ENCODE data around the gene EXD3. TPM values are rescaled to one million over a fixed set of nuclear protein-coding genes. Genes with fewer than 3 reads are reported as not detected.

The EXD3 gene
- total RNA-seq, 1 donor from 2014 or later, result 9.2 TPM

- no peaks in the 10 kb centered on the region for H3K9me3 ChIP-seq (replicated peaks)
- peaks cover 42% of the 10 kb centered on the region for H3K36me3 ChIP-seq
- no peak for DNase-seq
- TF ChIP-seq CTCF (IDR thresholded peaks at IDR 0.05; ENCODE audit: borderline replicate concordance), result no peak
- intact Hi-C loops (cut with micrococcal nuclease), result no loop called here
- peaks cover 91% of the 10 kb centered on the region for H3K4me1 ChIP-seq
- H3K4me3 ChIP-seq, result no peak overlapping the region
- peak overlapping the region; percentile 73 for H3K27ac ChIP-seq (replicated peaks)
- H3K27me3 ChIP-seq (ENCODE audit: low read depth), result no peaks in the 10 kb centered on the region
Observed at GRCh38 chr9:137271696-137272076, 151.3 kb downstream of the EXD3 start.

GRCh38 chr9:137270929-137271695, 151.8 kb downstream of the EXD3 start:
- Histone ChIP-seq H3K36me3 (peaks cover 47% of the 10 kb centered on the region), H3K4me3 (no peak overlapping the region), H3K4me1 (peaks cover 89% of the 10 kb centered on the region), H3K27me3 (ENCODE audit: low read depth) (no peaks in the 10 kb centered on the region), H3K27ac (replicated peaks) (peak overlapping the region; percentile 73), H3K9me3 (replicated peaks) (no peaks in the 10 kb centered on the region)
- no peak for TF ChIP-seq CTCF (IDR thresholded peaks at IDR 0.05; ENCODE audit: borderline replicate concordance)
- intact Hi-C loops (cut with micrococcal nuclease), result no loop called here
- no peak for DNase-seq

GRCh38 chr9:137269231-137269772, 153.7 kb downstream of the EXD3 start:
- H3K4me3 ChIP-seq, result peak overlapping the region; percentile 56
- peak overlapping the region; percentile 86 for H3K27ac ChIP-seq (replicated peaks)
- H3K9me3 ChIP-seq (replicated peaks), result no peaks in the 10 kb centered on the region
- peaks cover 62% of the 10 kb centered on the region for H3K36me3 ChIP-seq
- intact Hi-C loops (cut with micrococcal nuclease), result no loop called here
- peaks cover 76% of the 10 kb centered on the region for H3K4me1 ChIP-seq
- no peaks in the 10 kb centered on the region for H3K27me3 ChIP-seq (ENCODE audit: low read depth)
- no peak for TF ChIP-seq CTCF (IDR thresholded peaks at IDR 0.05; ENCODE audit: borderline replicate concordance)
- DNase-seq, result no peak

GRCh38 chr9:137268538-137269201, 154.3 kb downstream of the EXD3 start:
- Histone ChIP-seq H3K4me3 (peak overlapping the region; percentile 56), H3K4me1 (peaks cover 69% of the 10 kb centered on the region), H3K9me3 (replicated peaks) (no peaks in the 10 kb centered on the region), H3K27me3 (ENCODE audit: low read depth) (no peaks in the 10 kb centered on the region), H3K27ac (replicated peaks) (peak overlapping the region; percentile 86), H3K36me3 (peaks cover 69% of the 10 kb centered on the region)
- no peak for DNase-seq
- intact Hi-C loops (cut with micrococcal nuclease), result no loop called here
- no peak for TF ChIP-seq CTCF (IDR thresholded peaks at IDR 0.05; ENCODE audit: borderline replicate concordance)

- intact Hi-C loops (cut with micrococcal nuclease), result no loop called here
- no peaks in the 10 kb centered on the region for H3K27me3 ChIP-seq (ENCODE audit: low read depth)
- no peak for DNase-seq
- H3K36me3 ChIP-seq, result peaks cover 68% of the 10 kb centered on the region
- peaks cover 66% of the 10 kb centered on the region for H3K4me1 ChIP-seq
- TF ChIP-seq CTCF (IDR thresholded peaks at IDR 0.05; ENCODE audit: borderline replicate concordance), result no peak
- no peaks in the 10 kb centered on the region for H3K9me3 ChIP-seq (replicated peaks)
- peak overlapping the region; percentile 56 for H3K4me3 ChIP-seq
- H3K27ac ChIP-seq (replicated peaks), result peak overlapping the region; percentile 86
Observed at GRCh38 chr9:137267933-137268355, 155.0 kb downstream of the EXD3 start.

All from left ventricle myocardium inferior (tissue), 1 donor.